ENCODE results near the gene CA5A.

DNA sequence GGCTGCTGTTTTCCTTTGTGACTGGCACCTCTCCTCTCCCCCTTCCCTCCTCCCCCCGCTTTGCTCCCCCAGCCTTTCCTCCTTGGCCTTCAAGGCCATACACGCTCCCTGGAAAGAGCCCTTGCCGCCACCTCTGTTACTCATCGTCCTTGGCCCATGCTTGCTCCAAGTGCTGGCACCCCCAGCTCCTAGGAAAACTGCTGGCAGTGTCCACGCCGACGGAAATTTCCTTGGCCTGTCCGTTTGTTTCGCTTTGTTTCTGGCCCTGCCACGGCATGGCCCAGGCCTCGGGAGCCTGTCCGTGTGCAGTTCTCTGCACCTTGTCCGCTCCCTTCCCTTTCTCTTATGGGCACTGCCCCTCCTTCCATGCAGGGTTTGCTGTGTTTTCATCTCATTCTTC, 18.0 kb downstream of the CA5A start:
- TF ChIP-seq, protein P1, sequence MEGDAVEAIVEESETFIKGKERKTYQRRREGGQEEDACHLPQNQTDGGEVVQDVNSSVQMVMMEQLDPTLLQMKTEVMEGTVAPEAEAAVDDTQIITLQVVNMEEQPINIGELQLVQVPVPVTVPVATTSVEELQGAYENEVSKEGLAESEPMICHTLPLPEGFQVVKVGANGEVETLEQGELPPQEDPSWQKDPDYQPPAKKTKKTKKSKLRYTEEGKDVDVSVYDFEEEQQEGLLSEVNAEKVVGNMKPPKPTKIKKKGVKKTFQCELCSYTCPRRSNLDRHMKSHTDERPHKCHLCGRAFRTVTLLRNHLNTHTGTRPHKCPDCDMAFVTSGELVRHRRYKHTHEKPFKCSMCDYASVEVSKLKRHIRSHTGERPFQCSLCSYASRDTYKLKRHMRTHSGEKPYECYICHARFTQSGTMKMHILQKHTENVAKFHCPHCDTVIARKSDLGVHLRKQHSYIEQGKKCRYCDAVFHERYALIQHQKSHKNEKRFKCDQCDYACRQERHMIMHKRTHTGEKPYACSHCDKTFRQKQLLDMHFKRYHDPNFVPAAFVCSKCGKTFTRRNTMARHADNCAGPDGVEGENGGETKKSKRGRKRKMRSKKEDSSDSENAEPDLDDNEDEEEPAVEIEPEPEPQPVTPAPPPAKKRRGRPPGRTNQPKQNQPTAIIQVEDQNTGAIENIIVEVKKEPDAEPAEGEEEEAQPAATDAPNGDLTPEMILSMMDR (IDR thresholded peaks at IDR 0.05; ENCODE audit: low read depth, low read length): no peak
- TF ChIP-seq EZH2phosphoT487 (IDR thresholded peaks at IDR 0.05; ENCODE audit: low read depth): no peak

All from OCI-LY3 (cell line).